GM11168 (cell line): Measurements from ENCODE around the gene NUDT4B.
"Not testable (repeated sequence)": the region's sequence is repeated elsewhere in the genome, so short reads cannot be mapped to it uniquely, and the experiment has no call there.

Experiments used
- in situ Hi-C: fragments of 300-500 bp; cut with MboI; formaldehyde crosslinking; loops from one replicate; pipeline ENCODE4 v1.12.0; 2022; ENCODE audit warnings: low sequenced_read_pairs; ENCODE audit not compliant: unreplicated experiment

Gene NUDT4B

GRCh38 chr1:148734311-148734662, 14.3 kb upstream of the NUDT4B start:
- in situ Hi-C loops, result not testable (repeated sequence)

DNA sequence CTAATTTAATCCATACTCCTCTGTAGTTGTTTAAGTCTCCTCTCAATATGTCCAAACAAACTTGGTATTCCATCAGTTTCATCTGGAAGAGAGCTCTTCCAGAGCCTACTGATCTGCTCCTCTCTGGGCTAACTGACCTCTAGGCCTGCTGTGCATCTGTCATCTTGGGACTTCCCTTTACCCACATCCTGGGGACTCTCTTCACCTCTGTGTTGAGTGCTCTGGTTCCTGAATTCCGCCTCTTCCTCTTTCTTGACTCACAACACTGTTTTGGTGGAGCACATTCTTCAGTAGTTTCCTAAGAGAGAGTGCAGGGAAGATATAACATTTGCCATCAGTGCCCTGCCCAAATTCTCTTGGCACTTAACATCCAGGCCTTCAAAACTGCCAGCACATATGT, 13.0 kb upstream of the NUDT4B start:
- in situ Hi-C loops, result not testable (repeated sequence)

- in situ Hi-C loops, result not testable (repeated sequence)
Observed at GRCh38 chr1:148738667-148739066, 9.9 kb upstream of the NUDT4B start.

- in situ Hi-C loops, result not testable (repeated sequence)
Observed at GRCh38 chr1:148743200-148743599, 5.4 kb upstream of the NUDT4B start.

DNA sequence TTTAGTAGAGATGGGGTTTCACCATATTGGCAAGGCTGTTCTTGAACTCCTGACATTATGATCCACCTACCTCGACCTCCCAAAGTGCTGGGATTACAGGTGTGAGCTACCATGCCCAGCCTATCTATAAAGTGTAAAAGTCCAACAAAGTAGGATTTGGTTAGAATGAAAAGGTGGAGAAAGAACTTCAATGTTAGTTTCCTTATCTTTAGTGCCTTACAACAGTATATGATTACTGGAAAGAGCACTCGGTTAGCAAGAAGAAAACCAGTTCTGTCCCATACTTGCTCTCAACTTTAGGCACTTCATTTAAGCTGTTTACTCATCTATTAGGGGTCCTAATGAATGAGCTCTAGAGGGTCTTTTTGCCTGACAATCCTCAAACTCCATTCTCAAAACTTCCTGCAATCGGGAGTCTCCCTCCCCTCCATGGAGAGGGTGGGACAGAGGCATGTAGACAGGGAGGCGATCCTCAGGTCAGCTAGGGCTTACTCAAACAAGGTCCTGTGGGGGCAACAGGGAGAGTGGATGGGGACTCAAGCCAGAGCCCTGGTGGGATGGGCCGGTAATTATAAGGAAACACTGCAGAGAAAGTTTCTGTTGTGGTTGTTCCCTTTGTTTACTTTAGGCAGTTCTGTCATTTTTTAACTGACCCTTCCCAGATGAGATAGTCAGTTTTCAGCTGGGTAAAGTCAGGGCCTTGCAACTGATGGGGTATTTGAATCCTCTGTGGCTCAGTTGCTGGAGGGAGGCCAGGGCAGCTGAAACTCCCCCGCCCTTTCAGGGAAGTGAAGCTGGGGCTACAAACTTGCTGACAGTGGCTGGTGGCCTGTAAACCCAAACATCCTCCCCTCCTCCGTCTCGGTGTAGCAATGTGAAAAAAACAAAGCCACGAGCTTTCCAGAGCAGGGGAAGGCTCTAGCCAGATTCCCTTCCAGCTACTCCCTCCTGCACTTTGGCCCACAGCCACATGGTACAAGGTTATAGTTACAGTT, 4.6 kb upstream of the NUDT4B start:
- in situ Hi-C loops, result not testable (repeated sequence)

DNA sequence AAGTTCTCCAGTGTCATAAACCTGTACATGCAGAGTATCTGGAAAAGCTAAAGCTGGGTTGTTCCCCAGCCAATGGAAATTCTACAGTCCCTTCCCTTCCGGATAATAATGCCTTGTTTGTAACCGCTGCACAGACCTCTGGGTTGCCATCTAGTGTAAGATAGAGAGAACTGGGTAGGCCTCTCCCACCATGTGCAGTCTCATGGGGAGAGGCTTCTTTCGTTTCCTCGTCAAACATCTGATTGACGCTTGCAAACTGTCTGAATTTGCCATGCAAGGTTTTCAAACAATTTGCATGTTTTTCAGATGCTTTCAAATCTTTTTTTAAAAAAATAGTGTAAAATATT, 734 bp downstream of the NUDT4B start:
- in situ Hi-C loops, result not testable (repeated sequence)

- in situ Hi-C loops, result not testable (repeated sequence)
Observed at GRCh38 chr1:148756231-148756630, 7.7 kb downstream of the NUDT4B start.

DNA sequence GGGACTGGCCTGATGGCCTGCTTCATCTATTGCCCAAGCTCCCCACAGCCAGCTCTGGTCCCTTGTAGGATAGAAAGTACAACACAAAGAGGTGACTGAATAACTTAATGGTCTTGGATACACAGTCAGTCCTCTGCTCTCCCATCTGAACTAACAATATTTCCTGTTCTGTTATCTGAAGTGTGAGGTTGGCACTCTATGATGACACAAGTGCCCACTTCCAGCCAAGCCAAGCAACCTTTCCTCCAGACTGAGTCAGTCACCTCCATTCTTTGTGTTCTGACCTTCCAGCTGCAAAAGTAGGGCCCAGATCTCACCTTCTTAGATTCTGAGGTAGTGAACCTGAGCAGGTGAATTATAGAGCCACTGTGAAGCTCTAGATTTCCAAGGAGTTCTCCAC, 8.9 kb downstream of the NUDT4B start:
- in situ Hi-C loops, result not testable (repeated sequence)

GRCh38 chr1:148758412-148758811, 9.8 kb downstream of the NUDT4B start:
- in situ Hi-C loops, result not testable (repeated sequence)

GRCh38 chr1:148758925-148759324, 10.4 kb downstream of the NUDT4B start:
- in situ Hi-C loops, result not testable (repeated sequence)

GRCh38 chr1:148759749-148760148, 11.2 kb downstream of the NUDT4B start:
- in situ Hi-C loops, result not testable (repeated sequence)

- in situ Hi-C loops, result not testable (repeated sequence)
Observed at GRCh38 chr1:148760206-148760605, 11.6 kb downstream of the NUDT4B start.

GRCh38 chr1:148761360-148761759, 12.8 kb downstream of the NUDT4B start:
- in situ Hi-C loops, result not testable (repeated sequence)

- in situ Hi-C loops, result not testable (repeated sequence)
Observed at GRCh38 chr1:148765238-148766019, 16.9 kb downstream of the NUDT4B start.

DNA sequence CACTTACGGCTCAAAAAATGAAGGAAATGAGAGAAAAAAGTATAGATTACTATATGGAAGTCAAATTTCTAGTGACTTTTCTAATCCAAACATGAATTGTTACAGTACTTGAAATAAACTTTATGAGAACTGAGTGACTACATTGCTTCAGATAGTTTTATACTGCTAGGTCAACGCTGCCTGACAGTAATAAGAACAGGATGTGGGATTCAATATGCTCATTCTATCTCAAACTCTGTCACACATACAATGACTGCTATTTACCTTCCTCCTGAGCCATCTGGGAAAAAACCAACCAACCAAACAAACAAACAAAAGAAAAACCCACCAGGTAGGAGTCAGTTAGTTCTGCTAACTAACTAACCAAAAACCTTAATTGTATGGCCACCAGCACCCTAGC, 20.0 kb downstream of the NUDT4B start:
- in situ Hi-C loops, result not testable (repeated sequence)

DNA sequence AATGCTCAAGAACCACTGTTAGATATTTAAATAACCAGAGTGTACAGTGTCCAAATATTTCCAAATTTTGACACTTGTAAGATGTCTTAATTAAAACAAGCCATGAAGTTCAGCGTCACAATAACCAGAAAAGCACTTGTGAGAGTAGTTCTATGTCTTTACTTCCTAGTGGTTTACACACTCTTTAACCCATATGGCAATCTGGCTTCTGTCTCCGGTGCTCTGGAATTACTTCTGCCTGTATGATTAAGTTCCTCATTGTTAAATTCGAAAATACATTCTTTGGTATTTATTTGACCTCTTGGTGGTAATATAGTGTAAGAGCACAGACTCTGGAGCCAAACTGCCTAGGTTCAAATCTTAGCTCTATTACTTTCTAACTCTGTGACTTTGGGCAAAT, 20.9 kb downstream of the NUDT4B start:
- in situ Hi-C loops, result not testable (repeated sequence)

GRCh38 chr1:148773690-148774089, 25.1 kb downstream of the NUDT4B start:
- in situ Hi-C loops, result not testable (repeated sequence)

GRCh38 chr1:148774102-148774501, 25.5 kb downstream of the NUDT4B start:
- in situ Hi-C loops, result not testable (repeated sequence)

DNA sequence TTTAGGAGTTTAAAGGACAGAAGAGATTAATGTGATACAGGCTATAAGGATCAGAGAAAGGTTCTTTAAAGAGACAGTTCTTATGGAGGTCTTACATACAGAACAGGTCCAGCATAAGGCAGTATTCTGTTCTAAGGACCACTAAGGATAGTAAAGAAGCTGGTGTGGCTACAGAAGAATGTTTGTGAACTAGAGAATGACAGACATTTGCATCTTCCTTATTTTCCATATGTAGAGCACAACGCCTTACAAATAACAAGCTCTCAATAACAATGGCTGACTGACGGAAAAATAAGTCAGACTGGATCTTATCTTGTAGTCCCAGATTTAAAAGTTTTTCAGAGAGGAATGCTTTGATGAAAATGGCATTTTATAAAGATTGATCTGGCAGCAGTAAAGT, 26.7 kb downstream of the NUDT4B start:
- in situ Hi-C loops, result not testable (repeated sequence)

- in situ Hi-C loops, result not testable (repeated sequence)
Observed at GRCh38 chr1:148777649-148778048, 29.1 kb downstream of the NUDT4B start.

- in situ Hi-C loops, result not testable (repeated sequence)
Observed at GRCh38 chr1:148780404-148780803, 31.8 kb downstream of the NUDT4B start.
